ENCODE measurements around the gene HYI.
"Not testable (repeated sequence)": the region's sequence is repeated elsewhere in the genome, so short reads cannot be mapped to it uniquely, and the experiment has no call there.

HYI gene

GRCh38 chr1:43463479-43463878 is 9.7 kb upstream of the HYI start:
- DNase-seq: no peak

DNA sequence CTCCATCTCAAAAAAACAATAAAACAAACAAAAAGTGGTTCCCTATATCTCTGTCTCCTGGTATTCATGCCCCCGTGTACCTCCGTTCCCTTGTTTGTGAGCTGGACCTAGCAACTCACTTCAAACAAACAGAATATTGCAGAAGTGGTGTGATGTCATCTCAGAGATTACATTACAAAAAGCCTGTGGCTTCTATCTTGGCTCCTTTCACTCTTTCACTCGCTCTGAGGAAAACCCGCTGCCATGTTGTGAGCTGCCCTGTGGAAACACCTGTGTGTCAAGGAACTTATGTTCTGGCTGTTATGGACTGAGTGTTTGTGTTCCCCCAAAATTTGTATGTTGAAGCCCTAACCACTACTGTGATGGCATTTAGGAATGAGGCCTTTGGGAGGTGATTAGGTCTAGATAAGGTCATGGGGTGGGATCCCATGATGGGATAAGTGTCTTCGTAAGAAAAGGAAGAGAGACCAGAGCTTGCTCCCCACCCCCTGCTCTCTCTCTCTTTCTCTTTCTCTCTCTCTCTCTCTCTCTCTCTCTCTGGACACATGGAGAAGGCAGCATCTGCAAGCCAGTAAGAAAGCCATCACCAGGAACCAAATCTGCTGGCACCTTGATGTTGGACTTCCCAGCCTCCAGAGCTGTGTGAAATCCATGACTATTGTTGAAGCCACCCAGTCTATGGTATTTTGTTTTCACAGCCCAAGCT is 7.4 kb upstream of the HYI start:
- no peak for DNase-seq

- not testable (repeated sequence) for DNase-seq
Observed at GRCh38 chr1:43458379-43458778, 4.6 kb upstream of the HYI start.

DNA sequence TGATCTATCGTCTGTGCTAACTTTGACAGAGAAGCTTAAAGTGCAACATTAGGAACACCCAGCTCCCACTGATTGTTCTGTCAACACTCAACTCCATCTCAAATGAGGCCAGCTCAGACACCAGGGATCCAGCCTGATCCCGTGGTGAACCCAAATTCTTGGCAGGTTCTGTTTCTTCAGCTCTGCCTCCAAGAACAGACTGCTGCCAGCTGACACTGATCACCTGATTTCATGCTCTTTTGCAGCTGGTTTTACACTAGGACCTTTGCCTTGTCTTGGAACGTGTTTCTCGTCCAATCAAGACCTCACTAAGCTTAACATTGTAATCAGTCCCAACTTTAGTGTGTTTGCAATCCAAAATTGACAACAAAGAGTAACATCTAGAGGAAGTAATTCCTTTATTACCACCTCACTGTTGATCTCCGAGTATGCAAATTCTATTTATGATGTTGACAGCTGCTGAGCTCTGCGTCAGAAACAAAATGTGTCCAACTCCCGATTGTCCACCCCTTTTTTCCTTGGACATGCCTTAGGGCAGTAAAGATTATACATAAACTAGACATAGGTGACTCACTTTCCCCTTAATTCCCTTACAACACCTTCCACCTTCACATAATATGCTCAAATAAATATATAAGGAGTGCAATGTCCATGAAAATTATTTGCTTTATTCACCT is 1.6 kb upstream of the HYI start:
- no peak for DNase-seq

DNA sequence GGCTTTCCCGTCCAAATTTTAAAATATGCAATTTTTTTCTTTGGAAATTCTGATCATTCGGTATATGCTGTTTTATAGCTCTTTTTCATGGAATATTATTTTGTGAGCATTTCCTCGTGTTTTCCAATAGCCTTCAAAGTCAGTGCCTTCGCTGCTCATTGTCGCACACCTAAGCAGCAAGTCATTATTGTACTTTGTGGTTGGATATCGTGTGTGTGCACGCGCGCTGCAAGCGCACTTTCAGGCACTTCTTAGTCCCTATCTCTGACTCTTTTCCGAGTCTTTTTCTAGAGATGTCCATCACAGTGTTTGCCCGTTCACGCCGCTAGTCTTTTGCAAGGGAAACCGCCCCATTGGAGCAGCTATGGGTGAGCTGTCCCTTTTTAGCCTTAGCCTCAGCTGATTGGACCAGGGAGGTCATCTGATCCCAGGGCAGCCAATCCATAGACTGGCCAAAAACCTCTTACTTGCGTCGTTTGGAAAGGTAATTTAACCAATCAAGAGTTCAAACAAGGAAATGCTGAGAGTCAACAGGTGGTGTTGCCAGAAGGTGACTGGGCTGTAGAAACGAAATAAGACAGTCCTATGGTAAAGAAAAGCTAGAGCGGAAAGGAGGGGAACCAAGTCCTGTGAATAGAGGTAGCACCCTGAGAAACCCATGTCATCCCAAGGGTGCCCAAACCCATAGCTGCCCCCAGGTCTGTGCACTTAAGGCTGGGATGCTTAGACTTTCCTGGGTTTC is 710 bp upstream of the HYI start:
- DNase-seq: peak; percentile 66

- peak; percentile 40 for DNase-seq
Observed at GRCh38 chr1:43452789-43453441, 816 bp downstream of the HYI start.

GRCh38 chr1:43451701-43452532 is 1.8 kb downstream of the HYI start:
- DNase-seq: no peak

DNA sequence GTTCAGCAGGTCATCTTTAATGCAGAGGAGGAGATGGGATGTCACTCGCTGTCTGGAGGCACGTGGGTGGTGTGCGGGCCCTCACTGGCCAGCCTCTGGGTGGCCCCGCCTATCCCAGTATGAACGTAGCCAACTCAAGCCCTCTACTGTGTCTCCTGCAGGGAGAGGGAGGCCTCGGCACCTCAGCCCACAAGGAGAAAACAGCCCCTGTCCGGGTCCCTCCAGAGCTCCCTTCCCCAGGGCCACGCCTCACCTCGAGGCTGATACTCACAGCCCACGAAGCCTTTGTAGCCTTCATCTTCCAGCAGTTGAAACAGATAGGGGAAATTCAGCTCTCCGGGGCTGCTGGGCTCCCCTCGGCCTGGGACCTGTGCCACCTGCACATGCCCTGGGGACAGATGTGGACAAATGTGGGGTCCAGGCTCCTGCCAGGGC is 2.6 kb downstream of the HYI start:
- DNase-seq: no peak

DNA sequence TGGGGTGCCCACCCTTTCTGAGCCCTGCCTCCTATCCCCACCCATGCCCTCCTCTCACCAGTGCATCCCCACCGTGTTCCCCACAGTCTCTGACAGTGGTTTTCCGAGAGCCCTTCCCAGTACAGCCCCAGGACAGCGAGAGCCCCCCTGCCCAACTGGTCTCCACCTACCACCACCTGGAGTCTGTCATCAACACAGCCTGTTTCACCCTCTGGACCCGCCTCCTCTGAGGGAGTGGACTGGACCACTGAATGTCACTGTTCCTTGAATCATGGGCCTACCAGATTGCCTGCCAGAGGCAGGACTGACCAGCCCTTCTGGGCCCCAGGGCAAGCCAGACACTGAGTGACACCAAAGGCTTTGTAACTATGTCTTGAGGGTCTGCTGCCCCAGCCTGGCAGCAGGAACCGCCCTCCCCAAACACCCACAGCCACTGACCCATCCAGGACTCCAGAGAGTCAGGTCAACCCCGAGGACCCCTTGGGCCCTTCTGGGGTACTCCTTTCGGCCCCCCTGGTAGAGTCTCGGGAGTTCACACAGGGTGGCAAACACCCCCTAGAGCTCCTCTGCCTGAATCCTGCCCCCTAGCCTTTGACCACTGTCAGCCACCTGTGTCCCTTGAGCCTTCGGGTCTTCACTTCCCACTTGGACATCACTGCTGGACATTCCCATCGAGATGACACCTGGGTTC is 3.3 kb downstream of the HYI start:
- DNase-seq: no peak

DNA sequence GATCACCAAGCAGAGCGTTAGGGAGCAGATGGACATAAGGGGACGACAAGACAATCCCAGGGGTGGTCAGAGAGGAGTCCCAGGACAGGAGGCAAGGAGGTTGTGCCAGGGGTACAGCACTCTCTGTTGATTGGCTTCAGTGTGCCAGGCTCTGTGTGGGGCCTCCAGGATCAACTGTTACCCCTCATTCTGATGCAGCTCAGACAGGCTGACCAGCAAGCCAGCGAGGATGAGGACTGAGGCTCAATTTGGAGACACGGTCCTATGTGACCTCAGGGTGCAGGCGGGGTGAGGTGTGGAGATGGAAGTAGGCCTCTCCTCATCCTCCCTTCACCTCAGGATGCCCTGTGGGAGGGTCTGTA is 4.0 kb downstream of the HYI start:
- no peak for DNase-seq

GRCh38 chr1:43448955-43449707 is 4.6 kb downstream of the HYI start:
- no peak for DNase-seq

DNA sequence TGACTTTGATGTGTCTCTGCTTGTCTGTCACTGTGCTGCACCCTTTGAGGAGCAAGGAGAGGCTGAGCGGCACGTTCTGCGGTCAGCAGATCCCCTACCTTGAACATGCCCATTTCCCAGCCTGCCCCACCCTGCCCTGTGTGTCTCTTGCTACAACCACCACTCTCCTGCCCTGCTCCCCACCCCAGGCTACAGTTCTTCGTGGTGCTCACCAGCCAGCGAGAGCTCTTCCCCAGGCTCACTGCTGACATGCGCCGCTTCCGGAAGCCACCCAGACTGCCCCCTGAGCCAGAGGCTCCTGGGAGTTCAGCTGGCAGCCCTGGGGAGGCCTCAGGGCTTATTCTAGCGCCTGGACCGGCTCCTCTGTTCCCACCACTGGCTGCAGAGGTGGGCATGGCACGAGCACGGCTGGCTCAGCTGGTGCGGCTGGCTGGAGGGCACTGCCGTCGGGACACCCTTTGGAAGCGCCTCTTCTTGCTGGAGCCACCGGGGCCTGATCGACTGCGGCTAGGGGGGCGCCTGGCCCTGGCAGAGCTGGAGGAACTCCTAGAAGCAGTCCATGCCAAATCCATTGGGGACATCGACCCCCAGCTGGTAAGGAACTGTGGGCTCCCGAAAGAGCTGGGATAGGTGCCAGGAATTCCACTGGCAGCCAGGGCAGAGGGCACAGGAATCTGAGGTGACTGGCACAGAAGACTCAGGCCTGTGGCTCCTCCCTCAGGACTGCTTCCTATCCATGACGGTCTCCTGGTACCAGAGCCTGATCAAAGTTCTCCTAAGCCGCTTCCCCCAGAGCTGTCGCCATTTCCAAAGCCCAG is 5.6 kb downstream of the HYI start:
- no peak for DNase-seq

DNA sequence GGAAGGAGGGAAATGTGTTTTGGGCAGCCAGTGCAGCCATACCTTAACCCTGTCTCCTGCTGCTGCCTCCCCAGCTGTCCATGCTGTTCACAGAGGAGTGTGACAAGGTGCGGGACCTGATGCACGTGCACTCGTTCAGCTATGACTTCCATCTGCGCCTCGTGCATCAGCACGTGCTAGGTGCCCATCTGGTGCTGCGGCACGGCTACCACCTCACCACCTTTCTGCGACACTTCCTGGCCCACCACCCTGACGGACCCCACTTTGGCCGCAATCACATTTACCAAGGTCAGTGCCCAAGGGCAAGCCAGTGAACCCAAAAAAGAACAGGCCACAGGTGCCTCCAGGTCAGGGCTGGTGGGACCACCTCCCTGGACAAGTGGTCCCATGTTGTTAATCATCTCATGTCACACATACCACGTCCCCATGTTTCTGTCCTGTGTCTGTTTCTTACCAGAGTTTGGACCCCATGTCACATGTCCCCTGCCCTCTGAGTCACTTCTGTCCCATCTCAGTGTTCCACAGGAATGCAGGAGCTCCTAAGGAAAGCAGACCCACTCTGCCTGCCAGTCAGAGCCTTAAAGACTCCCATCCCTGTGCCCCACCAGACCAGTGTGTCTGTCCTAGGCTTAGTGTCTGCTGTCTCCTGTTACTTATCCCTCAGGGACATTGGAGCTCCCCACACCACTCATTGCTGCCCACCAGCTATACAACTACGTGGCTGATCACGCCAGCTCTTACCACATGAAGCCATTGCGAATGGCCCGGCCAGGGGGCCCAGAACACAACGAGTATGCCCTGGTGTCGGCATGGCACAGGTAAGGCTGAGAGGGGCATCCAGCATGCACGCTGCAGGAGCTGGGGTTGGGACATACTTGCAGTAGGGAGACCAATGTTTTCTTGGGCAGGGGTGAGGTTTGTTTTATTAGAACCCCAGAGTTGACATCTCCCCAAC is 6.6 kb downstream of the HYI start:
- no peak for DNase-seq

DNA sequence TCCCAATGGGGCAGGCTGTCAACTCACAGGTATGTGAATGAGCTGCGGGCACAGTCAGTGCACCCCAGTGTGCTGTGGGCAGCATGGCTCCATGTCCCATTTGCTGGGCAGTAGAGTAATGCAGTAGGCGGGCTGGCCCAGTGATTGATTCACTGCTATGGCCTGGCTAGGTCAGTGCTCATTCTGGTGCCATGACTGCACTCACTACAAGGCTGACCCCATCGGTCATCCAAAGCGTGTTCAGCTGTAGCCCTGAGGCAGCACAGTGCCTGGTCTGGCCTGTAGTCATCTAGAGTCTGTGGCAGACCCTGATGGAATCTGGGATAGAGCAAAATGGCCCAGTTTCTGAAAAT is 7.4 kb downstream of the HYI start:
- DNase-seq: no peak

DNA sequence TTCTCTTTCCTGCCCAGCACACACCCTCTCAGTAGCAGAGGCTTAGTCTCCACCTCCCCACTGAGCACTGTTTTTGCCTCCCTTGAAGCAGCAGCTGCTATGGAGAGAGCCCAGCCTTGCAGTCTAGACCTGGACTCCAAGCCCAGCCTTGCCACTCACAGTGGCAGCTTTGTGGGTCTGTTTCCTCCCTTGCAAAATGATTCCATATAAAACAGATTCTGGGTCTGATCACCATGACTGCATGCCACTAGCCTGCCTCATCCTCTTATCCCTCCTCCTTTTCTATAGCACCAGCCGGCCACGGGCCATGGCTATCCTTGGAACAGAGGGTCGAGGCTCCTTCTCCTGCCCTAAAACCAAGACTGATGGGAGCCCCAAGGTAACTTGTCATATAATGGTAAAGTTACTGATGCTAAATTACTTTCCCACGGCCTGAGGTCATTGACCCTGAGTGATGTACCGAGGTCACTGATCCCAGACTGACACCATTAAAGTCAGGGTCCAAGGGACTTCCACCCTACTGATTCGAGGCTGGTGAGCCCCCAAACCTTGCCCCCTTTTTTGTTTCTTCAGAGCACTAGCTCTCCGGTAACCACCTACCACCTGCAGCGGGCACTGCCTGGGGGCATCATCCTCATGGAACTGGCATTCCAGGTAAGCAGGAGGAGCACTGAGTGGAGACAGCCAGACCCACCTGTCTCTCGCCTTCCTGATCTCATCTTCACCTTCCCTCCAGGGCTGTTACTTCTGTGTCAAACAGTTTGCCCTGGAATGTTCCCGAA is 7.9 kb downstream of the HYI start:
- DNase-seq: no peak

- DNase-seq: no peak
Observed at GRCh38 chr1:43444836-43445235, 8.9 kb downstream of the HYI start.

- DNase-seq: no peak
Observed at GRCh38 chr1:43444151-43444828, 9.4 kb downstream of the HYI start.

All from NCI-H1417 treated with DMSO at 0.1 percent for 48 hours (cell line).